Smooth muscle cell (in vitro differentiated cells): ENCODE measurements around the gene BCKDHA. TPM values are rescaled to one million over a fixed set of nuclear protein-coding genes. Genes with fewer than 3 reads are reported as not detected.

Experiments used
- DNase-seq: peaks from one replicate; lab custom pipeline; 2025; ENCODE audit not compliant: unreplicated experiment; lab: John Stamatoyannopoulos, UW
- H2AFZ ChIP-seq: fragments of 200-600 bp; sonication (generic); 2 replicates; pipeline ENCODE4 v1.6.0; 2016; ENCODE audit warnings: antibody characterized with exemption, low read depth, mild to moderate bottlenecking
- H3F3A ChIP-seq: fragments of 200-600 bp; sonication (generic); 2 replicates; pipeline ENCODE4 v1.6.0; 2017; ENCODE audit warnings: antibody characterized with exemption, low read depth
- H3K27ac ChIP-seq: fragments of 200-600 bp; sonication (generic); 2 replicates; pipeline ENCODE4 v1.5.1; 2016; ENCODE audit warnings: low read depth, mild to moderate bottlenecking
- H3K27me3 ChIP-seq: fragments of 200-600 bp; sonication (generic); 2 replicates; pipeline ENCODE4 v1.6.1; 2016; ENCODE audit warnings: low read depth, mild to moderate bottlenecking
- H3K36me3 ChIP-seq: fragments of 200-600 bp; sonication (generic); 2 replicates; pipeline ENCODE4 v1.5.1; 2016; ENCODE audit warnings: low read depth
- H3K4me1 ChIP-seq: fragments of 200-600 bp; sonication (generic); 2 replicates; pipeline ENCODE4 v1.5.1; 2016; ENCODE audit warnings: low read depth
- H3K4me2 ChIP-seq: fragments of 200-600 bp; sonication (generic); 2 replicates; pipeline ENCODE4 v1.6.0; 2016; ENCODE audit warnings: mild to moderate bottlenecking
- H3K4me3 ChIP-seq: fragments of 200-600 bp; sonication (generic); 2 replicates; pipeline ENCODE4 v1.5.1; 2016; ENCODE audit warnings: mild to moderate bottlenecking
- H3K79me2 ChIP-seq: fragments of 200-600 bp; sonication (generic); 2 replicates; pipeline ENCODE4 v1.6.0; 2016; ENCODE audit warnings: low read depth, mild to moderate bottlenecking
- H3K9ac ChIP-seq: fragments of 200-600 bp; sonication (generic); 2 replicates; pipeline ENCODE4 v1.6.0; 2016; ENCODE audit warnings: low read depth
- H3K9me3 ChIP-seq: fragments of 200-600 bp; sonication (generic); replicated peaks from 2 replicates; pipeline ENCODE4 v1.5.1; 2016; ENCODE audit warnings: low read depth
- H4K20me1 ChIP-seq: fragments of 200-600 bp; sonication (generic); 2 replicates; pipeline ENCODE4 v1.6.0; 2016; ENCODE audit warnings: low read depth
- CTCF ChIP-seq: fragments of 200-600 bp; sonication (generic); IDR thresholded peaks from 2 replicates; pipeline ENCODE4 v1.5.1; 2017; ENCODE audit warnings: borderline replicate concordance, mild to moderate bottlenecking, antibody characterized with exemption; ENCODE audit not compliant: insufficient read depth, poor library complexity, severe bottlenecking
- WGBS: methylation state at CpG from one replicate; pipeline ENCODE4 v1.1.7; 2016; ENCODE audit warnings: low lambda C conversion rate; 5-methylcytosine and 5-hydroxymethylcytosine counted together
- polyA plus RNA-seq: library from polyadenylated mRNA; unstranded; fragments of >200 nt; fragmentation: Nextera tagmentation; extraction: Ambion mirVana; gene quantifications from 2 replicates; pipeline ENCODE4 v1.2.1, GENCODE V29; 2016
- total RNA-seq: library from RNA; depleted of rRNA; stranded (reverse); fragments of >200 nt; gene quantifications from 2 replicates; pipeline ENCODE4 v1.2.3, GENCODE V29; 2014

The BCKDHA gene
- total and polyA plus RNA-seq, 2 experiments from 2014 or later = 24.6 to 53.9 TPM

GRCh38 chr19:41442473-41443355, 45.1 kb downstream of the BCKDHA start, which contains the start of gene ERICH4:
ERICH4 (plus strand) TSS chr19:41443156; CDS start chr19:41443170, 14 bp downstream.
- H3K4me2 ChIP-seq = no peak within 1 kb of the TSS
- H3K9me3 ChIP-seq = no peaks in the 10 kb centered on the region
- H3K79me2 ChIP-seq = peaks cover 7% of the 10 kb centered on the region

DNA sequence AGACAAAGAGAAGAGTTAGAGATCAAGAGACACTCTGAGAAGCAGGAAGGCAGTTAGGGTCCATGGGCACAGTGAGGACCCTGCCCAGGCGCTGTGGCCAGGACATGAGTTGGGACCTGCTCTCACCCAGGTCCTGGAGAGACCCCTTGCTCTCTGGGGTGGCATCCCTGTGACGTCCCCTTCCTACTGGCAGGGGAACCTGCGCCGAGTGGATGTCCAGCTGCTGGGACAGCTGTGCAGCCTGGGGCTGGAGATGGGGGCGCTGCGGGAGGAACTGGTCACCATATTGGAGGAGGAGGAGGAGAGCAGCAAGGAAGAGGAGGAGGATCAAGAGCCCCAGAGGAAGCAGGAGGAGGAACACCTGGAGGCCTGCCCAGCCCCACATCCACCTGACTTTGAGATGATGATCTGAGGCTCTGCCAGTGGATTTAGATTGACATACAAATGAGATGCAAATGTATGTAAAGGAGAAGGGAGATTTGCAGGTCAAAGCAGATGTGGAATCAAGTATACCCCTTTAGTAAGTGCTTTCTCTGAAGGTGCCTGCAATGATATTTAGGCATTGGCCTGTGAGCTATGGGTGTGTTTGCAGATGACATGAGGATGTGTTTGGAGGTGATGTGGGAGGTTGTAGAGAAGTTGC, 46.3 kb downstream of the BCKDHA start:
- Histone ChIP-seq H2AFZ (no peak overlapping the region), H3K27ac (no peak overlapping the region), H3K4me1 (no peaks in the 10 kb centered on the region), H3F3A (no peaks in the 10 kb centered on the region), H3K27me3 (peaks cover 7% of the 10 kb centered on the region), H3K9me3 (no peaks in the 10 kb centered on the region), H3K4me3 (no peak overlapping the region), H3K9ac (no peak overlapping the region), H3K4me2 (no peak overlapping the region), H3K79me2 (peaks cover 2% of the 10 kb centered on the region), H4K20me1 (no peaks in the 10 kb centered on the region), H3K36me3 (no peaks in the 10 kb centered on the region)
- WGBS = 73% methylated on average over 6 of the region's 6 CpGs
- no peak for DNase-seq
- no peak for TF ChIP-seq CTCF

More at GRCh38 chr19:41442473-41443355, 45.1 kb downstream of the BCKDHA start, which contains the start of gene ERICH4:
- peaks cover 4% of the 10 kb centered on the region for H3K27me3 ChIP-seq
- H2AFZ ChIP-seq = no peak within 1 kb of the TSS
- 79% methylated on average over 7 of the region's 7 CpGs for WGBS
- no peaks in the 10 kb centered on the region for H3K36me3 ChIP-seq
- H3F3A ChIP-seq = no peaks in the 10 kb centered on the region
- DNase-seq = no peak
- H3K4me3 ChIP-seq = no peak within 1 kb of the TSS
- H3K9ac ChIP-seq = no peak within 1 kb of the TSS
- no peak for TF ChIP-seq CTCF
- no peak within 1 kb of the TSS for H3K27ac ChIP-seq
- no peaks in the 10 kb centered on the region for H3K4me1 ChIP-seq
- H4K20me1 ChIP-seq = no peaks in the 10 kb centered on the region

GRCh38 chr19:41445575-41445974, 48.0 kb downstream of the BCKDHA start:
- H3K9ac ChIP-seq = no peak overlapping the region
- H3F3A ChIP-seq = no peaks in the 10 kb centered on the region
- no peak overlapping the region for H3K27ac ChIP-seq
- no peak overlapping the region for H3K4me3 ChIP-seq
- no peaks in the 10 kb centered on the region for H4K20me1 ChIP-seq
- WGBS = 61% methylated on average over 5 of the region's 5 CpGs
- H3K27me3 ChIP-seq = peaks cover 7% of the 10 kb centered on the region
- no peak for TF ChIP-seq CTCF
- H3K36me3 ChIP-seq = no peaks in the 10 kb centered on the region
- H3K4me2 ChIP-seq = no peak overlapping the region
- H3K79me2 ChIP-seq = no peaks in the 10 kb centered on the region
- H2AFZ ChIP-seq = no peak overlapping the region
- H3K4me1 ChIP-seq = no peaks in the 10 kb centered on the region
- DNase-seq = no peak
- H3K9me3 ChIP-seq = no peaks in the 10 kb centered on the region
